ENCODE data around the gene RTN4RL1.

GRCh38 chr17:2015314-2015713, 9.8 kb downstream of the RTN4RL1 start:
- TF ChIP-seq, protein P1, sequence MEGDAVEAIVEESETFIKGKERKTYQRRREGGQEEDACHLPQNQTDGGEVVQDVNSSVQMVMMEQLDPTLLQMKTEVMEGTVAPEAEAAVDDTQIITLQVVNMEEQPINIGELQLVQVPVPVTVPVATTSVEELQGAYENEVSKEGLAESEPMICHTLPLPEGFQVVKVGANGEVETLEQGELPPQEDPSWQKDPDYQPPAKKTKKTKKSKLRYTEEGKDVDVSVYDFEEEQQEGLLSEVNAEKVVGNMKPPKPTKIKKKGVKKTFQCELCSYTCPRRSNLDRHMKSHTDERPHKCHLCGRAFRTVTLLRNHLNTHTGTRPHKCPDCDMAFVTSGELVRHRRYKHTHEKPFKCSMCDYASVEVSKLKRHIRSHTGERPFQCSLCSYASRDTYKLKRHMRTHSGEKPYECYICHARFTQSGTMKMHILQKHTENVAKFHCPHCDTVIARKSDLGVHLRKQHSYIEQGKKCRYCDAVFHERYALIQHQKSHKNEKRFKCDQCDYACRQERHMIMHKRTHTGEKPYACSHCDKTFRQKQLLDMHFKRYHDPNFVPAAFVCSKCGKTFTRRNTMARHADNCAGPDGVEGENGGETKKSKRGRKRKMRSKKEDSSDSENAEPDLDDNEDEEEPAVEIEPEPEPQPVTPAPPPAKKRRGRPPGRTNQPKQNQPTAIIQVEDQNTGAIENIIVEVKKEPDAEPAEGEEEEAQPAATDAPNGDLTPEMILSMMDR (IDR thresholded peaks at IDR 0.05): no peak
- no peak for TF ChIP-seq POLR2AphosphoS5 (IDR thresholded peaks at IDR 0.05)
- no peak for TF ChIP-seq POLR2A (IDR thresholded peaks at IDR 0.05; ENCODE audit: low read depth)
- no peak for TF ChIP-seq EP300 (IDR thresholded peaks at IDR 0.05)

Measured in esophagus muscularis mucosa (tissue), 4 donors.